Activated naive CD8-positive, alpha-beta T cell treated with anti-CD3 and anti-CD28 coated beads, Interleukin-2, amount 50 U/mL, for 16 hours (primary cell): ENCODE data around the gene SRGAP1.

Experiments
- DNase-seq: peaks from one replicate; pipeline ENCODE4 v3.0.0-alpha.2; 2020; ENCODE audit warnings: low read depth, low spot score

Gene SRGAP1

GRCh38 chr12:63905544-63905943, 61.0 kb downstream of the SRGAP1 start:
- no peak for DNase-seq

- DNase-seq, result no peak
Observed at GRCh38 chr12:63906876-63907275, 62.4 kb downstream of the SRGAP1 start.

GRCh38 chr12:63907561-63907960, 63.1 kb downstream of the SRGAP1 start:
- no peak for DNase-seq

- no peak for DNase-seq
Observed at GRCh38 chr12:63909746-63910145, 65.2 kb downstream of the SRGAP1 start.

- no peak for DNase-seq
Observed at GRCh38 chr12:63911341-63911740, 66.8 kb downstream of the SRGAP1 start.

GRCh38 chr12:63912651-63913050, 68.2 kb downstream of the SRGAP1 start:
- no peak for DNase-seq

GRCh38 chr12:63913929-63914328, 69.4 kb downstream of the SRGAP1 start:
- no peak for DNase-seq

- DNase-seq, result no peak
Observed at GRCh38 chr12:63915105-63915800, 70.8 kb downstream of the SRGAP1 start.

GRCh38 chr12:63916561-63917476, 72.3 kb downstream of the SRGAP1 start:
- no peak for DNase-seq

- no peak for DNase-seq
Observed at GRCh38 chr12:63917477-63917862, 73.0 kb downstream of the SRGAP1 start.

- DNase-seq, result no peak
Observed at GRCh38 chr12:63917864-63918799, 73.6 kb downstream of the SRGAP1 start.

- DNase-seq, result no peak
Observed at GRCh38 chr12:63918800-63919300, 74.3 kb downstream of the SRGAP1 start.

GRCh38 chr12:63919756-63920155, 75.3 kb downstream of the SRGAP1 start:
- no peak for DNase-seq

GRCh38 chr12:63921157-63921556, 76.7 kb downstream of the SRGAP1 start:
- no peak for DNase-seq

GRCh38 chr12:63922474-63922873, 78.0 kb downstream of the SRGAP1 start:
- no peak for DNase-seq

- DNase-seq, result no peak
Observed at GRCh38 chr12:63924781-63925180, 80.3 kb downstream of the SRGAP1 start.

- DNase-seq, result no peak
Observed at GRCh38 chr12:63927511-63927910, 83.0 kb downstream of the SRGAP1 start.

- no peak for DNase-seq
Observed at GRCh38 chr12:63928305-63928704, 83.8 kb downstream of the SRGAP1 start.

GRCh38 chr12:63929426-63929825, 84.9 kb downstream of the SRGAP1 start:
- no peak for DNase-seq

- no peak for DNase-seq
Observed at GRCh38 chr12:63930971-63931370, 86.5 kb downstream of the SRGAP1 start.

- DNase-seq, result no peak
Observed at GRCh38 chr12:63931703-63932102, 87.2 kb downstream of the SRGAP1 start.

GRCh38 chr12:63934936-63935335, 90.4 kb downstream of the SRGAP1 start:
- DNase-seq, result no peak
